Stimulated activated effector memory CD8-positive, alpha-beta T cell treated with anti-CD3 and anti-CD28 coated beads, Interleukin-12 subunit alpha, Interleukin-12 subunit beta, amount 100 ng/mL, for 72 hours (primary cell): ENCODE data around the gene IL1RAPL2.

Experiments used
- ATAC-seq: fragments of 150-1000 bp; cut with Tn5 transposase; 2 replicates; pipeline ENCODE4 v1.10.0; 2021
- DNase-seq, 2 donors: peaks; one replicate each; pipeline ENCODE4 v3.0.0; 2021 to 2022; ENCODE audit warnings: low spot score in 2 of 2
- H3K27ac Mint-ChIP-seq: one replicate; pipeline ENCODE4 v1.8.0; 2022; ENCODE audit warnings: mild to moderate bottlenecking, mixed read lengths
- H3K36me3 Mint-ChIP-seq: one replicate; pipeline ENCODE4 v1.8.0; 2022; ENCODE audit warnings: mild to moderate bottlenecking, mixed read lengths
- H3K4me1 Mint-ChIP-seq: one replicate; pipeline ENCODE4 v1.8.0; 2022; ENCODE audit warnings: mixed read lengths
- H3K4me3 Mint-ChIP-seq: one replicate; pipeline ENCODE4 v1.8.0; 2022; ENCODE audit warnings: mild to moderate bottlenecking, mixed read lengths
- H3K9me3 Mint-ChIP-seq: one replicate; pipeline ENCODE4 v1.8.0; 2022; ENCODE audit warnings: mixed read lengths

Gene IL1RAPL2

DNA sequence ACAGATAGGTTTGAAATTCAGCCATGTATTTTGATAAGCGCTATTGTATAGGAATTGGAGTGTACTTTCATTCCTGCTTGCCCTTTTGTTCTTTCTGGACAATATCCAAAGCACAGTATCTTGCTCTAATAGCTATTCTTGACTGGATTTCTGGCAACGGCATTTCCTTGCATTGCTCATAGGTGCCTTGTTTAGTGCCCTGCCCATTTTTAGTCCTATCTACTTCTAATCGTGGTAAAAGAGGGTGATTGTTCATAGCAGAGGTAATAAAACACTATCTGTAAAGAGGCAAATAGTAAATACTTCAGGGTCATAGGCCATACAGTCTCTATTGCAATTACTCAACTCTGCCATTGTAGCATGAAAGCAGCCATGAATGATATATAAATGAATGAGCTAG is 155.9 kb downstream of the IL1RAPL2 start:
- no peaks in the 10 kb centered on the region for H3K4me1 Mint-ChIP-seq
- DNase-seq (no peak), ATAC-seq (no peak)
- no peak overlapping the region for H3K27ac Mint-ChIP-seq
- H3K9me3 Mint-ChIP-seq: no peaks in the 10 kb centered on the region
- H3K36me3 Mint-ChIP-seq: no peaks in the 10 kb centered on the region
- H3K4me3 Mint-ChIP-seq: no peak overlapping the region

DNA sequence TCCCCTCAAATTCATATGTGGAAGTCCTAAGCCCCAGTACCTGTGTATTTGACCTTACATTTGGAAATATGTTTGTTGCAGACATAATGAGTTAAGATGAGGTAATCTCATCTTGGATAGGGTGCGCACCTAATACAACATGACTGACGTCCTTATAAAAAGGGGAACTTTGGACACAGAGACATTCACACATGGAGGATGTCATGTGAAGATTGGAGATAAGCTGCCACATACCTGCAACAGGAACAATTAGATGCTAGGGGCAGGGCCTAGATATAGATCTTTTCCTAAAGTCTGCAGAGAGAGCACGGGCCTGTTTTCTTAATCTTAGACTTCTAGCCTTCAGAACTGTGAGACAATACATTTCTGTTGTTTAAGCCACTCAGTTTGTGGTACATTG is 162.5 kb downstream of the IL1RAPL2 start:
- Mint-ChIP-seq H3K27ac (no peak overlapping the region), H3K4me3 (no peak overlapping the region), H3K9me3 (peaks cover 2% of the 10 kb centered on the region), H3K4me1 (no peaks in the 10 kb centered on the region), H3K36me3 (no peaks in the 10 kb centered on the region)
- ATAC-seq (no peak), DNase-seq (no peak)

DNA sequence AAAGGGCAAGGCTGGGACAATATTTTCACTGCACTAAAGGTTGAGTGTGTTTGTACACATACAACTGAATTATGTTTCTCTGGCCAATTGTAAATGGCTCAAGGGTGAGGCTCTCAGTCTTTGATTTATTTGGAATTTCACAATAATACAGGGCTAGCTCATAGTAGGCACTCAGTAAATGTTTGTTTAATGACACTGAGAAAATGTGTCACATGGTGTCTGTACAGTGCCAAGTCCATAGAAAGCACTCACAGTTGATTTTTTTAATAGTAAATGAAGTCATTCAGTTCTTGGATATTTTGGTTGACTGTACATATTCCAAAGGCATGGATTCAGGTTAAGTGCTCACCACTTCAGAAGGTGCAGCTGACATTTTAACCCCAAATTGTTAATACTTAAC is 176.4 kb downstream of the IL1RAPL2 start:
- no peak for DNase-seq
- Mint-ChIP-seq H3K36me3 (no peaks in the 10 kb centered on the region), H3K27ac (no peak overlapping the region), H3K9me3 (peaks cover 2% of the 10 kb centered on the region), H3K4me3 (no peak overlapping the region), H3K4me1 (no peaks in the 10 kb centered on the region)
- ATAC-seq: no peak

DNA sequence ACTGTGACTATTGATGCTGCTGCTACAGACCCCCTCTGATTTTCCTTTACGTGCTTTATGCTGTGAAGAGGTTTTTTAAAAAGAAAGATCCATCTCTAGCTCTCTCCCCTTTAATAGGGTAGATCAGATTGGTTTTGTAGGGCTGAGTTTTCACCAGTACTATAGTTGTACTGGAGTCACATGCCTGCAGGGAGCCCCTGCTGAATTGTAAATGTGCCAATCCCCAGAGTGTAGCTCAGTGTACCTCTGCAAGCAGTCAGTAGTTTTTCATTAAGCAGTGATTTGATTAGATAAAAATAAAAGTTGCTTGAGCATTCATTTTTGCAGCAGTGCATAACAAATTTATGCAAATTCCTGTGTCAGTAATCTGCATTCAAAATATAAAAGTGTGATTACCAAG is 179.2 kb downstream of the IL1RAPL2 start:
- Mint-ChIP-seq H3K36me3 (no peaks in the 10 kb centered on the region), H3K9me3 (no peaks in the 10 kb centered on the region), H3K4me3 (no peak overlapping the region), H3K27ac (no peak overlapping the region), H3K4me1 (no peaks in the 10 kb centered on the region)
- ATAC-seq (no peak), DNase-seq (no peak)

DNA sequence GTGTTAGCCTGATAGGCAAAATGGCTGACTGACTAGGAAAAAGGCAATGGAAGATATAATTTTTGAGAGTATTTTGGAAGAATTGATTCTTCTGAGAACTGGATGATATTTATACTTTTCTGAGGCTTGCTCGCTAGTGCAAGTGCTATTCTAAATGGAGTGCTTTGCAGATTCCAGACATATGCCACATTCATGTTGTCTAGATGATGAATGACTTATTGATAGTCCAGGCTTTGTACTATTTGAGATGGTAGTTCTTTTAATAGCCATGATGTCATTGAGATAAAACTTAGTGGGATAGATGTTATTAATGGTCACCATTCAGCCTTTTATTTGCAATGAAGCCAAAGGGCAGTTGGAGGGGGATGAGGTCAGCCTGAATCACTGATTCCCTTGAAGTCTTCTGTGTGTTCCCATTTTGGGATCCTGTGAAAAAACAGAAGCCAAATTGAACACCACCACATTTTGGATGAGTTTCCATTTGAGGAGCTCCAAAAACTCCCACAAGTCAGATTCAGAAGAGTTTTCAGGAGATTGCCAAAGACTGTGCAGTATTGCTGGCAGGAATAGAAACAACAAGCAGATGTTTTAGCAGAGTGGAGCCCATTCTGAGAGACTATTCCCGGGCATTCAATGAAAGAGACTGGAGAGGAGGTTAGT is 184.1 kb downstream of the IL1RAPL2 start:
- H3K4me1 Mint-ChIP-seq: no peaks in the 10 kb centered on the region
- no peaks in the 10 kb centered on the region for H3K9me3 Mint-ChIP-seq
- no peaks in the 10 kb centered on the region for H3K36me3 Mint-ChIP-seq
- ATAC-seq (no peak), DNase-seq (no peak)
- no peak overlapping the region for H3K4me3 Mint-ChIP-seq
- H3K27ac Mint-ChIP-seq: no peak overlapping the region

DNA sequence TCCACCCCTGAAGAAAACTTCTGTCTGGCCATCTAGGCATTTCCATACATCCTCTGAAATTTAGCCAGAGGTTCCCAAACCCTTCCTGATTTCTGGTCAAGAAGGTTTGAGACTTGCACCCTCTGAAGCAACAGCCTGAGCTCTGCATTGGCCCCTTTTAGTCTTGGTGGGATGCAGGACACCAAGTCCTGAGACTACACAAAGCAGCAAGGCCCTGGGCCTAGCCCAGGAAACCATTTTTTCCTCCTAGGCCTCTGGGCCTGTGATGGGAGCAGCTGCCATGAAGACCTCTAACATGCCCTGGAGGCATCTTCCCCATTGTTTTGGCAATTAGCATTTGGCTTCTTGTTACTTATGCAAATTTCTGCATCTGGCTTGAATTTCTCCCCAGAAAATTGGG is 196.6 kb downstream of the IL1RAPL2 start:
- H3K9me3 Mint-ChIP-seq: peaks cover 6% of the 10 kb centered on the region
- ATAC-seq: no peak

DNA sequence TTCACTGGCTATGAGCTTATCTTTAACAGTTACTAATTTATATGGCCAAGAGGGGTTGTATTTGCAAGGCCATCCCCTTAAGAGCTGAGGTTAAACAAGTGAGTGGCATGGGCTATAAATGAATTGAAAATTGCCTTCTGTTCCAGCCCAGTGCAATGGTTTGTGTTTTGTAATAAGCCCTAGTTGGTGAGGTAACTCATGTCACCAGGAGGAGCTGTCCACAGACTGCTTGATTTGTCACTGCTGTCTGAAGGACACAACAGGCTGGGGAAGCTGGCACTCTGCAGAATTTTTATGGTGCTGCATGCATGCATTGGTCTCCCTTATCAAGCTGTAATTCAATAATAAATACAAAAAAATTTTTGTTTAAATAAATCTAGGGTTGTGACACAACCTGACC is 223.8 kb downstream of the IL1RAPL2 start:
- H3K27ac Mint-ChIP-seq: no peak overlapping the region
- no peak overlapping the region for H3K4me3 Mint-ChIP-seq
- ATAC-seq (no peak), DNase-seq (no peak)
- H3K9me3 Mint-ChIP-seq: no peaks in the 10 kb centered on the region
- H3K36me3 Mint-ChIP-seq: no peaks in the 10 kb centered on the region
- H3K4me1 Mint-ChIP-seq: no peaks in the 10 kb centered on the region

More for the DNA sequence above, 196.6 kb downstream of the IL1RAPL2 start:
- no peak overlapping the region for H3K27ac Mint-ChIP-seq
- H3K36me3 Mint-ChIP-seq: no peaks in the 10 kb centered on the region
- DNase-seq: no peak
- H3K4me3 Mint-ChIP-seq: no peak overlapping the region
- H3K4me1 Mint-ChIP-seq: no peaks in the 10 kb centered on the region

DNA sequence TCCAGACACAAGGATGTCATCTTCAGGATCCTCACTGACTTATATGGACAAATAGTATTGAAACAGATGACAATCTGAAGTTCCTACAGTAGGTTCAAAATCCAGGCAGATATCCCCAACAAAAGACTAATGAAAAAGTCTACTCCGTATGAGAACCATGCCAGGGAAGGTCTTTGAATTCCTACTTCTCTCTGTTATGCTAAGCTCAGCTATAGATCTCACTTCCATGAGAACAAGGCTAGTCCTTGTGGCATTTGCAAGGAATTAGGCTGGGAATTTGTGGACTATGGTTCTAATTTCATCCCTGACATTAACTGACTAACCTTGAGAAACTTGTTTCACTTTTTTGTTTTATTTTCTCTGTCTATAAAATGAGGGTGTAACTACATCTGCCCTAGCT is 229.8 kb downstream of the IL1RAPL2 start:
- Mint-ChIP-seq H3K36me3 (no peaks in the 10 kb centered on the region), H3K9me3 (no peaks in the 10 kb centered on the region), H3K4me1 (no peaks in the 10 kb centered on the region)

DNA sequence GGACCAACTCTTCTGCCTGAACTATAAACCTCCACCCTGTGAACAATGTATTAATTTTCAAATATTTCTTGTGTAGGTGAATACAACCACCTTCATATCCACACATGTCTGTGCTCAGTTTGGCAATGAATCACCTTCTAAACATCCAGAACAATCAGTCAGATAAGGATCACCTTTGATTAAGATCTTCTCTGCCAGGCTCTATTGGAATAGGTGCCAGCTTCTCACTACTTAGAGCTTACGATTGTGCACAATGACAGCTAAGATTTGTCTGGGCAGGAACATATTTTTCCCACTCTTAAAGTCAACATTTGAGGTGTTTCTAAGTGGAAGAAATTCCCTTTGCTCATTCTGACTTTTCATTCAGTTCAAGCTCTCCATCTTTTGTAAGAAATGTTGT is 237.2 kb downstream of the IL1RAPL2 start:
- Mint-ChIP-seq H3K4me3 (no peak overlapping the region), H3K36me3 (no peaks in the 10 kb centered on the region), H3K4me1 (no peaks in the 10 kb centered on the region), H3K9me3 (peaks cover under 1% of the 10 kb centered on the region), H3K27ac (no peak overlapping the region)
- no peak for DNase-seq
- no peak for ATAC-seq

More for the DNA sequence above, 229.8 kb downstream of the IL1RAPL2 start:
- Mint-ChIP-seq H3K4me3 (no peak overlapping the region), H3K27ac (no peak overlapping the region)
- DNase-seq: no peak
- ATAC-seq: no peak

DNA sequence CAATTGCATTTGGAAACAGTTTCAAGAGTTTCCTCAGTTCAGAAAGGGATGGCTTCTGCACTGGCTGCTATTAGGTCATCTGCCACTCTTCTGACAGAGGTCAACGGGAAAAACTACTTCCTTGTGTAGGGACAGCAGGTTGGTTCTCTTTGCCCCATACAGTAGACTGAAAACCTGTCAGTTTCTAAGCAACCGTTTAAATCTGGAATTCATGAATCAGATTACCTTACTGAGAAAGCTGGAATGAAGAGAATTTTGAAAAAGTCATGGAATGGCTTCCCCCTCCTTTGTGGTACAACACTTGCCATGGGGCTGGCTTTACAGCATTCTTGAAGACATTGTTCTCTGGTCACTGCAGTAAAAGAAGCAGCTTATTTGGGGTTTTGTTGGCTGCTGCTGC is 240.3 kb downstream of the IL1RAPL2 start:
- no peak for ATAC-seq

DNA sequence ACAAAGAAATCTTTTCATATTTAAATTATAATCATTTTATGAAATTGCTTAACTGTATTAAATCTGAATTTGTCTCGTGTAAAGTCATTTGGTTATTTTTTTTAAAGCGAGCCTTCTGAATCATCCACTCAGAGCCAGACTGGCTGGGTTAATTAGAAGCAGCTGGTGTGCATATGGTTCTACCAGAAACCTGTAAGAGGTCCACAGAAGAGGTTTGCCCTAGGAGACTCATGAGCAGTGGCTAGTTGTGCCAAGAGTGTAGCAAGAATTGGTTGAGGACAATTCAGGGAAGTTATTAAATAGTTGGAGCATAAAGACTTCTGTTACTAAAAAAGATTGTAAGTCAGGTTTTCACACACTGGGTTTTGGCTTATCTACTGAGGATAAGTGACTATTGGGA is 267.4 kb downstream of the IL1RAPL2 start:
- H3K4me1 Mint-ChIP-seq: no peaks in the 10 kb centered on the region
- ATAC-seq (no peak), DNase-seq (no peak)
- no peaks in the 10 kb centered on the region for H3K36me3 Mint-ChIP-seq
- H3K27ac Mint-ChIP-seq: no peak overlapping the region
- peaks cover 2% of the 10 kb centered on the region for H3K9me3 Mint-ChIP-seq
- no peak overlapping the region for H3K4me3 Mint-ChIP-seq

More for the DNA sequence above, 240.3 kb downstream of the IL1RAPL2 start:
- no peak for DNase-seq
- H3K27ac Mint-ChIP-seq: no peak overlapping the region
- H3K4me3 Mint-ChIP-seq: no peak overlapping the region
- H3K9me3 Mint-ChIP-seq: peaks cover 5% of the 10 kb centered on the region
- H3K4me1 Mint-ChIP-seq: no peaks in the 10 kb centered on the region
- no peaks in the 10 kb centered on the region for H3K36me3 Mint-ChIP-seq

DNA sequence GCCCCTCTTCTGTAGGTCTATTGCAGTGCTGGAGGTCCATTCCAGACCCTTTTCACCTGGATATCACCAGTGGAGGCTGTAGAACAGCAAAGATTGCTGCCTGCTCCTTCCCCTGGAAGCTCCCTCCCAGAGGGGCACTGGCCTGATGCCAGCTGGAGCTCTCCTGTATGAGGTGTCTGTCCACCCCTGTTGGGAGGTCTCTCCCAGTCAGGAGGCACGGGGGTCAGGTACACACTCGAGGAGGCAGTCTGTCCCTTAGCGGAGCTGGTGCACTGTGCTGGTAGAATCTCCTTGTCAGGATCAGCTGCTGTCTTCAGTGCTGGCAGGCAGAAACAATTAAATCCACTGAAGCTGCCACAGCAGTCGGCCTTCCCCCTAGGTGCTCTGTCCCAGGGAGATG is 276.6 kb downstream of the IL1RAPL2 start:
- Mint-ChIP-seq H3K9me3 (peaks cover 6% of the 10 kb centered on the region), H3K36me3 (no peaks in the 10 kb centered on the region), H3K4me3 (no peak overlapping the region), H3K27ac (no peak overlapping the region), H3K4me1 (no peaks in the 10 kb centered on the region)
- ATAC-seq: no peak
- DNase-seq: no peak

DNA sequence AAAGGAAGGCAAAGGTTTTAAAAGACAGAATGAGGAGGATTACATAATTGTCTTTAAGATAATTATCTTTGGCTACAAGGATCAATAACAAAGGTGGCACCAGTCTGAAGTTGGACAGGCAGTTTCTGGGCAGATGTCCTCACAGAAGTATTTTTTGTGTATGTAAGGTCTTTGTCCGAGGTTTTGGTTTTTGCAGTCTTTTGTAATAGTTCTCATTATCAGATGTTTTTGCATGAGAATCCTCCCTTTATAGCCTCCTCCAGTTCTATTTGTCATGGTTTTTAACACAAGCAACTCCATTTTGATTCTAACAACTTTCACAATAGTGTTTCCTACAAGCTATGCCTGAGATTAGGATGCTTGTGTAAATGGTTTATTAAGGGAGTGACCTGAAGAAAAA is 286.2 kb downstream of the IL1RAPL2 start:
- Mint-ChIP-seq H3K36me3 (no peaks in the 10 kb centered on the region), H3K9me3 (peaks cover 4% of the 10 kb centered on the region), H3K4me3 (no peak overlapping the region), H3K4me1 (no peaks in the 10 kb centered on the region), H3K27ac (no peak overlapping the region)
- no peak for ATAC-seq
- DNase-seq: no peak

DNA sequence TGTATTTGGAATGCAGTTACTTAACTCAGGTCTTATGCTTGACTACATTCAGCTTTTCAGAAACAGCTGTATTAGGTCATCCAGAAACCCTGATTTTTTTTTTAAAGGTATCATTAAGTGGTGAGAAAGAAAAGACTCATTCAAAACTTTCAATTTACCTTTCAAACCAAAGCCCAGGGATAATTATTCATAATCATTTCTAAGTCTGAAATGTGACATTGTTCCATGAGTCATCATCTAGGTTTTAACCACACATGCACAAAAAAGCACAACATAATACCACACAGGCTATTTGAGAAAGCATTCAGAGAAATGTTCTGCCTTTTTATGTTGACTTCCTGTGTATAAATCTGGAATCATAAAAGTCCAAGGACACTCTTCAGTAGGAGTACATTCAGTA is 288.2 kb downstream of the IL1RAPL2 start:
- Mint-ChIP-seq H3K27ac (no peak overlapping the region), H3K4me3 (no peak overlapping the region), H3K36me3 (no peaks in the 10 kb centered on the region), H3K4me1 (no peaks in the 10 kb centered on the region), H3K9me3 (peaks cover 4% of the 10 kb centered on the region)
- DNase-seq (no peak), ATAC-seq (no peak)

DNA sequence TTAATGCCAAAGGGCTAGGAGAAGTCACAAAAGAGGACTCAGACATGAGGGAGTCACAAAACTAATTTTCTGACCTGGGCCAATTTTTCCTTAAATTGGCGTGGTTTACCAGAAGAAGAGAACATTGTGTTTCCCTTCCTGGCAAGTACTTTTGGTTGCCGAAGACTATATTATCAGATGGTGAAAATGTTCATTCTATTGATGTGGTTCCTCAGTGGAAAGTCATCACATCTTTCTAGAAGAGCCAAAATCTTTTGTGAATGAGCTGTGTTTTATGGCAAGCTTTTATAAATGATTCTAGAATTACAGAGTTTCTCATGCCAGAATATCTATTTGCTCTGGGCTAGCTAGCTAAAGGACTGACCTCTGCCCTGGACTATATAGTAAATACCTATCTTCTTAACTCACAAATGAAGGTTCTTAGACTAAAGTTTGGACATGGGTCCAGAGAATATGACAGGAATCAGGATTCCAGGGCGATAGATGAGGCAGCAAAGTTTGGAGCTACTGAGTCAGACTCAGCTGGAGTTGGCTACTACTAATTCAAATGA is 288.9 kb downstream of the IL1RAPL2 start:
- Mint-ChIP-seq H3K4me1 (no peaks in the 10 kb centered on the region), H3K27ac (no peak overlapping the region), H3K9me3 (peaks cover 4% of the 10 kb centered on the region), H3K36me3 (no peaks in the 10 kb centered on the region), H3K4me3 (no peak overlapping the region)
- ATAC-seq (no peak), DNase-seq (no peak)

DNA sequence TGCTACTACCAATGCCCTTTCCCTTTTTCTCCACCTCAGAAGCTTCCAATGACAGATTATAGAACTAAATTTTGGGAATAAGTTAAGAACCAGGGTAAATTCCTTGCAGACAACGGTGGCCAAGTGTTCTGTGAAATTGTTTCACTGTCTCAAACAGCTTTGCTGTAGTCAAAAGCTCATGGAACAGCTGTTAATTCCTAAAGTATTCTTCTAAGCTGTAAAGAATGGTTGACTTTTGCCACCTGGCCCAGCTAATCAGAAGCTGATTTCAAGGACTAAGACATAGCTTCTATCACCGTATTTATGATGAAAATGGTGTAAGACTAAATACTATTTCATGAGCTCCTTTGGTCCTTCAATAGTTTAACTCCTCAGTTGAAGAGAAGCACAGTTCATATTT is 297.5 kb downstream of the IL1RAPL2 start:
- H3K9me3 Mint-ChIP-seq: no peaks in the 10 kb centered on the region
- ATAC-seq (no peak), DNase-seq (no peak)
- no peak overlapping the region for H3K27ac Mint-ChIP-seq
- H3K36me3 Mint-ChIP-seq: no peaks in the 10 kb centered on the region
- no peak overlapping the region for H3K4me3 Mint-ChIP-seq
- H3K4me1 Mint-ChIP-seq: no peaks in the 10 kb centered on the region

DNA sequence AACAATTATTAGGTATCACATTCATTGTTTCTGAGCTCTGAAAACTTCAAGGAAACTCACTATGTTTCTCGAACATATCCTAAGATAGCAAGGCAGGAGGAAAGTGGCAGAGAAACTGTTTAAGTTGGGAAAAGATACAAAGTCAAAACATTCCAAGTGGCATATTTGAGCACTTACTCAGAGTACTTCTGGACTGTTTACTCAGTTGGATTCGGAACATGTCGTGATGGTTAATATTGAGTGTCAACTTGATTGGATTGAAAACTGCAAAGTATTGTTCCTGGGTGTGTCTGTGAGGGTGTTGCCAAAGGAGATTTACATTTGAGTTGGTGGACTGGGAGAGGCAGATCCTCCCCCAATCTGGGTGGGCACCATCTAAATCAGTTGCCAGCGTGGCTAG is 298.3 kb downstream of the IL1RAPL2 start:
- Mint-ChIP-seq H3K4me3 (no peak overlapping the region), H3K27ac (no peak overlapping the region), H3K4me1 (no peaks in the 10 kb centered on the region), H3K9me3 (no peaks in the 10 kb centered on the region), H3K36me3 (no peaks in the 10 kb centered on the region)
- DNase-seq (no peak), ATAC-seq (no peak)
